ENCODE results near the gene HRH3.
A peak's percentile ranks its signal among the peaks of the same experiment; 100 is the strongest.

The HRH3 gene

DNA sequence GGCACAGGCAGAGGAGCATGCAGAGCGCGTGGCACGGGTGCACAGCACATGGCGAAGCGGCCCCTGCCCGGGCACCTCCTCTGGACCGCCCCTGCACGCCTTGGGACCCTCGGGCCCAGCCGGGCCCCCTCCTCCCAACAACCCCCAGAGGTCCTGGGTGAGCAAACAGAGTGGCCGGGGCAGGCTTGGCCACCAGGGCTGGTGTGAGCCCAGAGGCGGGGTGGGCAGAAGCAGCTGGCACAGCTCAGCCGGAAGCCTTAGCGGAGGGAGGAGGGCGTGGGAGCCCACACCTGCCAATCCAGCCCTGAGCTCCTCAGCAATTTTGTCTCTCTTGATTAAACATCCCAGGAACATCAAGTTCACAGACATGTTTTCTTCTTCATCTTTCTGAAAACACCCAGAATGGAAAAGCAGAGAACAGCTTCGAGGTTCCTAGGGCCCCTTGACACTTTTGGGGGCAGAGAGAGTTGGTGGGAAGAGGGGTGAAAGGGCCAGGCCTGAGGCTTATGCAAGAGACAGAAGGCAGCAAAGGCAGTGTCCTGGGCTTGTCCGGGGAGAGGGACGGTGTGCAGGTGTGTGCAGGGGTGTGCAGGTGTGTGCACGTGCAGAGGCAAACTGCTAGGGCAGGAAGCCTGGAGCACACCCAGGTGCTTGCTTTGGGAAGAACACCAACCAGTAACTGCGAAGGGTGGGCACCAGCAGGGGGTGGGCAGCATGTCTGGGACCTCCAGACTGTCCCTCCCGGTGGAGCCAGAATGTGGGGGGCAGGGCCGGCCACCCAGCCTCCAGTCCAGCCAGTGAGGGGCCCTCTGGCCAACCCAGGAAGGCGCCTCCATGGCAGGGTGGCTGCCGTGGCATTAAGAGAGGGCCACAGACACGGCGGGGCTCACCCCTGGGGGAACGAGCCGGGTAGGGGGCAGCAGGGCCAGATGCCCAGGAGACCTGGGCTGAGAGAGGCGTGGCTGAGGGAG, 4.8 kb downstream of the HRH3 start:
- DNase-seq = no peak

DNA sequence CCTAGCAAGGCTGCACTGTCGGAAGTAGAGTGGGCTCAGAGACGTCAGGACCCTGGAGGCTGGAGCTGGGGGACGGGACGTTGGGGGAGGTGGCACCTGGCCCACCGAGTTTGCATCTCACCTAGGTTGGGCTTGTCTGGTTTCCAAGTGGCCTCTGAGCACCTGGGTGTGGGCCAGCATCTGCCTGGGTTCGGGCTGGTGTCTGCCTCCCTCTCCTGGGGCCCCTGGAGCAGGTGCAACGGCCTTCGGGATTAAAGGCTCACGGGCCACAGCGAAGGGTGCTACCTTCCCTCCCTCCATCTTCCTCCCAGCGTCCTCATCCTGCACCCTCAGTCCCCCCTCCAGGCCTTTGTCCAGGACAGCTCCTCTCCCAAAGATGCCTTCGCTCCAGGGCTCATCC, 6.0 kb downstream of the HRH3 start:
- no peak for DNase-seq

DNA sequence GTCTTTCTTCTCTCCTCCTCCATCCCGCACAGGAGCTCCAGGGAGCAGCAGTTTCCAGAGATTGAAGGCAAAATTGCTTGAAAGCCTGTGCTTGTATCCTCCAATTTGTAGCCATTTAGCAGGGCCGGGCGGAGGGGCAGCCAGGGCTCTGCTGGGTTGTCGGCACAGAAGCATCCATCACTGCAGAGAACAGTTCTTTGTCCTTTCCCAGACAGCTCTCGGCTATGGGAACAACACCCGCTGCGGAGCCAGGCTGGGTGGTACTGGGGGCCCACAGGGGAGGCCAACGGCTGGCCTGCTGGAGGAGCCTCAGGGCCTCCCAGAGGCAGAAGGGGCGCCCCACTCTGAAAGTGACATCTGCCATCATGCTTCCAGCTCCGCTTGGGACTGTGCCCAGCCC, 7.8 kb downstream of the HRH3 start:
- DNase-seq = no peak

DNA sequence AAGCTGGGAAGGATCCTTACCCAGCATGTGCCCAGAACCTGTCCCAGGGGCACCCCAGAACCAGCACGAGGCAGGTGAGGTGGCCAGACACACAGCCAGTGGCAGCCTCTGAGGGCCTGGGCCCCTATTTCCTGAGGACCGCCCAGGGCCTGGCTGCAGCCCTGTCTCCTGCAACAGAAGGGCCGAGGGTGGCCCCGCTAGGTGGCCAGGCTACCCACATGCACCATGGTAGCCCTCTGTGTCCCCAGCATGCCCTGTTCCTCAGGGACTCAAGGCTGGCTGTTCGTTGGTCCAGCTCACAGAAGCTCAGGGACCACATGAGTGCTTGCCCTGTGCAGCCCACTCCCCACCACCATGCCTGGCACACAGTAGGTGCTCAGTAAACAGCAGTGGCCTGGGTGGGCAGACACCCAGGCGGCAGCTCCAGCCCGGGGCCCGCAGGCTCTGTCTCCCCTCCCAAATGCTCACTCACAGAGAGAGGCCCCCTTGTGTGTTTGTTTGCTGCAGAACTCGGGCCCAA, 8.2 kb downstream of the HRH3 start:
- DNase-seq = no peak

DNA sequence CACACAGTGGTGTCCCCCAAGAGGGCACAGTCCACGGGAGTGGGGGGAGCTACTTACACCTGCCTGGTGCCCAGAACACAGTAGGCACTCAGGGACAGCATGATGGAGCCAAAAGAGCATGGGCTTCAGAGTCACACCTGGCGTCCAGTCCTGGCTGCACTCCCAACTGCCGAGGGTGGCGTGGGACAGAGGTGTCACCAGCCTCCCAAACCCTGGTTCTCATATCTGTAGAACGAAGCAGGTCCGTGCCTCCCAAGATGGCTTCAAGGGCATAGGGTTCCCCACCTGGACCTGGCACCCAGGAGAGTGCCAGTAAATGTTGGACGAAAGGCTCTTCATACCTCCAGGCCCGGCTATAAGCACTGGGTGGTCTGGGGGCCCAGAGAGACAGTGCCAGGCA, 8.9 kb downstream of the HRH3 start:
- no peak for DNase-seq

DNA sequence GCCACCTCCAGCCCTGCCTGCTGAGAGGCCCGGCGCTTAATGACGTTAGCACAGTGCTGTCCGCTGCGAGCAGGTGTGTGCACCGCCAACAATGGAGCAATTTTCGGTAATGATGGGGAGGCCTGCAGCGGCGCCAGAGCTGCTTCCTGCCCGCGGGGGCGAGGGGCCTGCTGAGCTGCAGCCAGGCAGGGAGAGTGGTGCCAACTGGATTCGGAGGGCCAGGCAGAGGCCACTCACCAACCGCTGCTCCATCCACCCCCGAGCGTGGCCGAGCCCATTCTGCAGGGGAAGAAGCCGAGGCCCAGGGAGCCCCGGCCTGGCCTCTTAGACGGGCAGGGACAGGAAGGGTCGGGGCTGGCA, 9.6 kb downstream of the HRH3 start:
- no peak for DNase-seq

DNA sequence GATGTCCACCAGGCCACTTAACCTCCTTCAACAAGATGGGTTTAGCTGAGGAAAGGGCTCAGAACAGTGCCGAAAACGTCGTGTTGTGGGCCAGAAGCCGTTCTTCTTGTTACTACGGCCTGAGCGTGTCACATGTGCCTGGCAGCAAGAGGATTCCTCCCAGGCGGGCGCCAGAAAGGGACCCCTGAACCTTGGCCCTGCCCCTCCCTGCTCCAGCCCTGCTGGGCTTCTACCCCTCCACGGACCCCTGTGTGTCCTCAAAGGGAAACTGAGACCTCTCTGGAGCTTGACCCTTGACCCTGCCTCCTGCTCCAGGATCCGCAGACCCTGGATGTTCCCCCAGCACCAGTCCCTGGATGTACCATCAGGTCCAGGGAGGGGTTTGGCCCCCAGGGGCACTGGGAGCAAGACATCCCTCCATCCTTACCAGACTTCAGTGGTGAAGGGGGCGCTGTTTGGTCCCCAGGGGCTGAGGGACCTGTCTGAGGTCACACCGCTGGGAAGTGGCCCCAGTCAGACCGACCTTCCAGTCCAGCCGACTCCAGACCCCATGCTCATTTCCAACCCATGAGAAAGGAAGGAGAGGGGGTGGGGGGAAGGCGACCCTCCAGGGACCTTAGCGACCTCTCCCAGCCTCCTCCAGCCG, 10.1 kb downstream of the HRH3 start:
- no peak for DNase-seq

DNA sequence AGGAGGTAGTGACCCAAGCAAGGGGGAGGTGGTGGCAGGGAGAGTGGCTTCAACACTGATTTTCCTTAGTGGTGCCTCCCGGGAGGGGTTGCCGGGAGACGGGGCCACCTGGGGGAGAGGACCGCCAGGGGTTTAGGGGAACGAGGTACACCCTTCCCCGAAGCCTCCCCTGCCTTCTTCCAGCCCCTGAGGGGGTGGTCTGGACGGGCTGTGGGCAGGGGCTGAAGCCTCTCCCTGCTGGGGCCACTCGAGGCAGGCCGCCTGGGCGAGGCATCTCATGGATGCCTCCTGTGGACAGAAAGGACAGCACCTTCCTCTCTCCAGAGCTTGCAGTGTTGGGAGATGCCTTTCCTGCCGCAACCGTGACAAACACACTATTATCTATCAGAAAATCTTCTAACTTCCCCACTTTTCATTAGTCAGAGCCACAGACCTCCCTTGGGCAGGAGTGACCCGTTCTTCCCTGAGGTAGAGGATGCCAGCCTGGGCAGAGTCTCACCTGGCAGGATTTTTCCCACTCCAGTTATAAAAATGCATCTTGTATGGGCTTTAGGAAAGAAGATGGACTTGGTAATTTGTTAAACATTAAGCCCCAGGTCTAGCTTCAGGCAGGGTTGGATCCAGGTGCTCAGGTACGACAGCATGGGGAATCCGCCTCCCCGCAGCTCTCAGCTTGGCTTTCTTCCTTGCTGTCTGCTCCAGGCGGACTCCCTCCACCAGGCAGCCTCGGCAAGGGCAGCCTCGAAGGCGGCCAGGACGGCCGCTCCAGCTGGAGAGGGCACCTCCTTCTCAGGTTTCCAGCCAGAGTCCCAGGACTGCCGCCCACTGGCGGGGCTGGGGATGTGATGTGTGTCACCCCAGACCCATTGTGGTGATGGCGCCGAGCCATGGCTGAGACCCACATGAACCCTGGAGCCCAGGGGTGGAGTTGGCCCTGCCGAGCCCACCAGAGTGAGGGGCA, 11.0 kb downstream of the HRH3 start:
- no peak for DNase-seq

DNA sequence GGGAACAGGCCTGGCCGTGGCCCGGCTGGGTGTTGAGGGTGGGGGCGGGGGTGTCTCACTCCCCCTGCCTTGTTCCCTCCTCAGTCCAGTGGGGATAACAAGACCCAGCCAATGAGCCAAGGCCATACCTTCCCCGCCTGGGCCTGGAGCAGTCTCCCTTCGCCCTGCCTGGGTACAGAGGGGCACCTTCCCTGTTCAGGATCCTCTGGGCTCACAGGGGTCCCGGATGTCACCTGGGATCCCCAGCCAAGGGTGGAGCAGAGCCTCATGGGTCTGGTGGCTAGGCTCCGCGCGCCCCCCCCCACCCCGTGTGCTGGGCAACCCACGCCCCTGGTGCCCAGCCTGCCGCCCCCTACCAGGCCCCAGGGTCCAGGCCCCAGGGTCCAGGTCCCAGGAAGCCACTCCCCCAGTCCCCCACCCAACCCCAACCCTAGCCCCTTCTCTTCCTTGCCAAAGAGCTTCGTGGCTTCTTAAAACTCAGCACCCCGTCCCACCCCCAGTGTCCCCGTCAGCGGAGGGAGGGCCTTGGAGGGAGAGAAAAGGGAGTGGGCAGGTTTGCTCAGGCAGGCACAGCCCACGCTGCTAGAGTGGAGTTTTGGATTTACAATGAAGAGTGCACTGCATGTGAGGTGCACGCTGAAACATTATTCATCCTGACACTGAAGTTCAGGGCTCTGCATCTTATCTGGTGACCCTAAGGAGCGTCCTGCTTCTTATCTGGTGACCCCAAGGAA, 11.8 kb downstream of the HRH3 start:
- no peak for DNase-seq

DNA sequence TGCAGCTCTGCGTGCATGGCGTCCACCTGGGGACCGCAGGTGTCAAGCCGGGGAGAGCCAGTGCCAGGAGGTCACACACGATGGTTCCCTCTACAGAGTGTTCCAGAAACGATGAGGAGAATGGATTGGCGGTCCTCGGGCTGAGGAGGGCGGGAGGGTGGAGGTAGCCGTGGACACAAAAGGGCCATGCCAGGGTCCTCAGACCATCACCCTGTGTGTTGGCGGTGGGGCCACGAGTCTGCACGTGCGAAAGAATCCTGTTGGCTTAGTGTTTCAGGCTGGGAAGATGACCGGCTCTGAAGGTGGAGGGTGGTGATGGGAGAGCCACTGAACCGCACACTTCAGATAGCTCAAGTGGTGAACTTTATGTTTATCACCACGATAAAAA, 13.7 kb downstream of the HRH3 start:
- no peak for DNase-seq

DNA sequence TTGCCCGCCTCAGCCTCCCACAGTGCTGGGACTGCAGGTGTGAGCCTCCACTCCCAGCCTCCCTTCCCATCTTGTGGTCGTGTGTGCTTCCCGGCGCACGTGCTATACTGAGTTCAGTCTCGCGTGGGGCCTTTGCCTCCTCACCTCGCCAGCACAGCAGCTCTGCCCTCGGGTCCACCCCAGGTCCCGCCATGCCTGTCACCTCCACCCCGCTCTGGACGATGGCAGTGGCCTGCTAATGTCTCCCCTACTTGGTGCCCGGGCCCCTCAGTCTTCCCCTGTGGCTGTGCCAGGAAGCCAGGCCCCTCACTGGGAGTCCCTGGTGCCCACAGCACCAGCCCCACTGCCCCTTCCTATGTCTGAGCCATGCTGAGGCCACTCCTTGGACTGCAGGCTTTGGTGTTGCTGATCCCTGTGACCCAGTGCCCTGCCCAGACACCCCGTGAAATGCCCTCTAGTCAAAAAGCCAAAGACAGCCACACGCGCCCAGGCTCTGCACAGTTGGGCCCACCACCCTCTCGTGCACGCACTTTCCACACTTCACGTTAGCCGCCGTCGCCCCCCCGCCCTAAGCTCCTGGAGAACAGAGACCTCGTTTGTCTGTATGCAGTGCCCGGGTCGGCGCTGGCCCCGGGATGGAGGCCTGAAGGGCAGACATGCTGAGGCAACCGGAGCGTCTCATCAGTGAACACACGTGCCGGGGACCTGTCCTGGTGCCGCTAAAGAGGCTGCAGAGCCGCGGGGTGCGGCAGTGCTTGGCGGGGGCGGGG, 14.3 kb downstream of the HRH3 start:
- no peak for DNase-seq

DNA sequence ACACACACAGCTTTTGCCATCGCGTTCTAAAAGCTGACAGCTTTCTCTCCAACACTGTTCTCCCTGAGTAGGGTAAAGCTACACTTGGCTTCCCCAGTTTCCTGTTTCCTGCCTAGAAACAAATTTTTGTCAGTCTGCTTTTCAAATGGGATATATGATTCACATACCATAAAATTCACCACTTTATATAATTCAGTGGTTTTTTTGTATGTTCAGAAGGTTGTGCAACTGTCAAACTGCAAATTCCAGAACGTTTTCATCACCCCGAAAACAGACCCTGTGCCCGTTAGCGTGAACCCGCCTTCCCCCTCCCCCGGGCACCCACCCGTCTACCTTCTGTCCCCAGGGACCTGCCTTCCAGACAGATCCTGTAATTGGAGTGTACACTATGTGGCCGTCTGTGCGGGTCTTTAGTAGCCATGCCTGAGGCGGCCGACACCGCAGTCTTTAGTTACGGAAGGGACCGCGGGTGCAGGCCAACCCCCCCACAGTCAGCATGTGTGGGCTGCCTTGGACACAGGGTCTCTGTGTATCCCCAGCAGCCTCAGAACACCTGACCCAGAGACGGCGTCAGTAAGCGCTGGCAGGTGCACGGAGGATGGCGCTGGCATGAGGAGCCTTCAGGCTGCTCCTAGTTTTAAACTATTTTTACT, 16.6 kb downstream of the HRH3 start:
- DNase-seq = no peak

DNA sequence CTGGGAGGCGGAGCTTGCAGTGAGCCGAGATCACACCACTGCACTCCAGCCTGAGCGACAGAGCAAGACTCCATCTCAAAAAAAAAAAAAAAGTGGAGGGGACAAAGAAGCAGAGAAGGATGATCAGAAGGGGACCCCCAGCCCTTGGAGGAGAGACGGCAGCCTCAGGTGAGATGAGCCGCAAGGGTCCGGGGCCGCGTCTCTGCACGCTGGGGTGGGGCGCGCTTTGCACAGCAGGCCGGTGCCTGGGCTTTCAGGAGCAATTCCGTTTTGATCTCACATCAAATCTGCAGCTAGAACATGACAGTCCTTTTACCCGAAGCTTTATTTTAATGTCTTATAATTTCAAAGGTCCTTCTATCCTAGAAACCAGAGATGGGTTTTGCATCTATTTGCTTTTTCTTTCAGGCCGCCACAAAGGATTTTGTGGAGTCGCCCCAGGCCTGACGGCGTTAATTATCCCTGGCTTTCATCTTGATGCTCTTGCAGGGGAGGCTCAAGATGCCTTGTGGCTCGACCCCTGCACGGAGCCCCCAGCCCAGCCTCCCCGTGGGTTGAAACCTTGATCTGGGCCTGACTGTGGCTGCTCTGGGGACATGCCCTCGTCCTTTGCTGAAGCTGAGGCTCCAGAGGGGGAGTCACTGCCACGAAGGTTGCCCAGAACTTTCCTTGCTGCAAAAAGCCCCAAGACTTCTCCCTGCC, 17.3 kb downstream of the HRH3 start:
- DNase-seq = no peak

DNA sequence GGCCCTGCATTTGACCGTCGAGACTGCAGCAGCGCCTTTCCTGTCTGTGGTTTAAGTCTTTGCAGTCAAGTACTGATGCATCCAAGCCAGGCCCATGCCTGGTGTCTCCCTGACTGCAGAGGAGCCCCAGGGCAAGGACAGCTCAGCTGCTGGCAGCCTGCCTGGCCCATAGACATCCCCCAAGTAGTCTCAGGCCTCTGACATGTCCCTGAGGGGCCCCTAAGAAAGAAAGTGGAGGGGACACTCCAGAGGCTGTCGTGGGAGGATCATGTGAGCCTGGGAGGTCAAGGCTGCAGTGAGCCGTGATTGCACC, 18.0 kb downstream of the HRH3 start:
- DNase-seq = no peak

DNA sequence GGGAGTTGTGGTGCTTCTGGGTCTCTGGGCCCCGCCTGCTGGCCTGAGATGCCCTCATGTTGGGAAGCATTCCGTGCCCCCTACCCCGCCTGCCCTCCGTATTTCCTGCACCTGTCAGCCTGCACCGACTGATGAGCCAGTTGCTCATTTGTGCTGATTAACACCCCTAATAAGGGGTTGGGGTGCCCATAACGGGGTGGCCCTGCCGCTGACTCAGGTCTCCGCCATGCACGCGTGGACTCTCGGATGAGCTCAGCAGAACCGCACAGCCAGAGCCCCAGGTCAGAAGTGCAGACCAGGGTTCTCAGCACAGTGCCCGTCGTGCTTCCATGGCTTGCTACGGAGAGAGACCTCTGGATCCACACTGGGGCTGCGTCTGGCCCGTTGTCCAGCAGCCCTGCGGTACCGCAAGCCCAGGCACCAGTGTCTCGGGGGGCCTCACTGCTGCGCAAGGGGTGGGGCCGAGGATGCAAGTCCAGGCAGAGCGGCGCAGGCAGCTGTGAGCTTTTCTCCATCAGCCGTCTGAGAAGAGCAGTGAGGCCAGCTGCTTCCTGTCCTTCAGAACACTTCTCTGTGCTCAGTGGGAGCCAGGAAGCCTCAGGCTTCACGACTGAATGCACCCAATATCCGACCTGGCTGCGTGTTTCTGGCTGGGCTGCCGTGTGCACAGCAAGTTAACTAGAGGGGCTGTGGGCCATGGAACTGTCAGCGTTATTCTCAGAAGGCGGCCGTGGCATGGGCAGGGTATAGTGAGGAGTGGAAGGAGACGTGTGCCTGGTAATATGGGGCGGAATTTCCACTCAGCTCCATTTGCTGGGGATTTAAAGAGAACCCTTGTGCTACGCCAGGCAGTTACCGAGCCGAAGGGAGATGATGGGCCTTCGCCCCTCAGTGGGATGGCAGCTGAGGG, 18.6 kb downstream of the HRH3 start:
- DNase-seq = peak; percentile 28

DNA sequence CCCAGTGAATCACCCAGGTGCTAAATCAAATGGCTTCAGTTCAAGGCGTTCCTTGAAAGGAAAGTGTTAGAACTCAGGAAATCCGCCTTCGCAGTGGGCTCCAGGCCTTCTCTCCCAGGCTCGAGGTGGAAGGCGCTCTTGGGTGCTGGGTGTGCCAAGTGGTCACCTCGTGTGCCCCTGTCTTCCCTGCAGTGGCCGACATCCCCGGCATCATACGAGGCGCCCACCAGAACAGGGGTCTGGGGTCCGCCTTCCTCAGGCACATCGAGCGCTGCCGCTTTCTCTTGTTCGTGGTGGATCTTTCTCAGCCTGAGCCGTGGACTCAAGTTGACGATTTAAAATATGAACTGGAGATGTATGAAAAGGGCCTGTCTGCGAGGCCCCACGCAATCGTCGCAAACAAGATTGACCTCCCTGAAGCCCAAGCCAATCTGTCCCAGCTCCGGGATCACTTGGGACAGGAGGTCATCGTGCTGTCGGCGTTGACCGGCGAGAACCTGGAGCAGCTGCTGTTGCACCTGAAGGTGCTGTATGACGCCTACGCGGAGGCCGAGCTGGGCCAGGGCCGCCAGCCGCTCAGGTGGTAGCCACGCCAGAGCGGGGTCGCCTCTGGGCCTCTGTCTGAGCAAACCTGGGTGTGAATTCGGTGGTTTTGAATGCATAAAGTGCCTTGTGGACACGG, 19.4 kb downstream of the HRH3 start:
- no peak for DNase-seq

DNA sequence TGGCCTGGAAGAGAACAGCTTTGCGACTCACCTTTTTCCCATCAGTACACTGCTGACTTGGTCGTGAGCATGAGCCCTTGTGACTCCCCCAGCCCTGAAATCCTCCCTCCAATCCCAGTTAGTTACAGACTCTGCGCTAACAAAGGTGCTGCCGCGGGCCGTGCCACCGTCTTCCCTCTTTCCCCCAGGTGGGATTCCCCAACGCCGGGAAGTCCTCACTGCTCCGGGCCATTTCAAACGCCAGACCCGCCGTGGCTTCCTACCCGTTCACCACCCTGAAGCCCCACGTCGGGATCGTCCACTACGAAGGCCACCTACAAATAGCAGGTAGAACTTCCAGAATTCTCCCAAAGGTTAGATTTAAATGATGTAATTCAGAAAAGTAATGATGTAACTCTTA, 21.1 kb downstream of the HRH3 start:
- DNase-seq = no peak

DNA sequence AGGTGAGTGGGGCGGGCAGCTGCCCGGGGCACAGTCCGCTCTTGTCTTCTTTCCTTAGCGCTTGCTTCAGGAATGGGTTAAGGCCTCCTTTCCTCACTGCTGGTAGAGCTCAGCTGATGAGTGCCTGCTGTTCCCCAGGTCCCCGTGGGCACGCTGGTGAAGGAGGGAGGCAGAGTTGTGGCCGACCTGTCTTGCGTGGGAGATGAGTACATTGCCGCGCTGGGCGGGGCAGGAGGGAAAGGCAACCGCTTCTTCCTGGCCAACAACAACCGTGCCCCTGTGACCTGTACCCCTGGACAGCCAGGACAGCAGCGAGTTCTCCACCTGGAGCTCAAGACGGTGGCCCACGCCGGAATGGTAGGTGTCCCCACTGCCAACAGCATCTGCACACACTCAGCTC, 21.6 kb downstream of the HRH3 start:
- DNase-seq = no peak

DNA sequence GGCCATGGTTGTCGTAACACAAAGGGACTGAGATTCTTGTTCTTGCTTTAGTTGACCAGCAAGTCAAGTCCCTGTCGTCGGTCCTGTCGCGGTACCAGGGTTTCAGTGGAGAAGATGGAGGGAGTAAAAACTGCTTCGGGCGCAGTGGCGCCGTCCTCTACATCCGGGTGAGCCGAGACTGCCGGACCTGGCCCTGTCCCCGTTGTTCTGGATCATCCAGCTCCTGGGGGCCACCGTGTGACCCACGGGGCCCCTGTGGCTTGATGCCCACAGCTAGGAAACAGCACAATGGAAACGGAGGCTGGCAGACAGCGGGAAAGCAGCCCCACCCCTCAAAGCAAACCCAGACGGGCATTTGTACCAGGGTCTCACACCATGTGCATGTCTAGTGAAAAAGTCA, 22.3 kb downstream of the HRH3 start:
- no peak for DNase-seq
